ENCODE results near the gene PRKN.

The PRKN gene

GRCh38 chr6:162638931-162639574 is 88.5 kb downstream of the PRKN start:
- no peak overlapping the region for H3K4me3 ChIP-seq (replicated peaks; ENCODE audit: insufficient read depth, low read length)
- no peaks in the 10 kb centered on the region for H3K27me3 ChIP-seq (ENCODE audit: insufficient read depth, poor library complexity, severe bottlenecking)
- no peak overlapping the region for H3K27ac ChIP-seq (replicated peaks)
- TF ChIP-seq POLR2AphosphoS5 (IDR thresholded peaks at IDR 0.05; ENCODE audit: low read depth): no peak
- no peak for TF ChIP-seq CTCF (IDR thresholded peaks at IDR 0.05; ENCODE audit: insufficient read depth, low read length)
- no peak for TF ChIP-seq SPI1 (IDR thresholded peaks at IDR 0.05; ENCODE audit: borderline replicate concordance, low read depth)
- TF ChIP-seq REST (IDR thresholded peaks at IDR 0.05; ENCODE audit: insufficient replicate concordance, low read depth): no peak
- TF ChIP-seq GABPA (IDR thresholded peaks at IDR 0.05; ENCODE audit: low read depth): no peak
- DNase-seq (ENCODE audit: low read depth in 1 of 2, low spot score in 1 of 2): no peak

- Histone ChIP-seq H3K4me3 (replicated peaks; ENCODE audit: insufficient read depth, low read length) (no peak overlapping the region), H3K27ac (replicated peaks) (no peak overlapping the region), H3K27me3 (ENCODE audit: insufficient read depth, poor library complexity, severe bottlenecking) (no peaks in the 10 kb centered on the region)
- DNase-seq (ENCODE audit: low read depth in 1 of 2, low spot score in 1 of 2): no peak
- TF ChIP-seq SPI1 (IDR thresholded peaks at IDR 0.05; ENCODE audit: borderline replicate concordance, low read depth) (no peak), CTCF (IDR thresholded peaks at IDR 0.05; ENCODE audit: insufficient read depth, low read length) (no peak), REST (IDR thresholded peaks at IDR 0.05; ENCODE audit: insufficient replicate concordance, low read depth) (no peak), POLR2AphosphoS5 (IDR thresholded peaks at IDR 0.05; ENCODE audit: low read depth) (no peak), GABPA (IDR thresholded peaks at IDR 0.05; ENCODE audit: low read depth) (no peak)
Measured at GRCh38 chr6:162637317-162637716, 90.2 kb downstream of the PRKN start.

GRCh38 chr6:162636167-162636566 is 91.4 kb downstream of the PRKN start:
- Histone ChIP-seq H3K4me3 (replicated peaks; ENCODE audit: insufficient read depth, low read length) (no peak overlapping the region), H3K27ac (replicated peaks) (no peak overlapping the region), H3K27me3 (ENCODE audit: insufficient read depth, poor library complexity, severe bottlenecking) (no peaks in the 10 kb centered on the region)
- no peak for TF ChIP-seq SPI1 (IDR thresholded peaks at IDR 0.05; ENCODE audit: borderline replicate concordance, low read depth)
- no peak for TF ChIP-seq CTCF (IDR thresholded peaks at IDR 0.05; ENCODE audit: insufficient read depth, low read length)
- TF ChIP-seq REST (IDR thresholded peaks at IDR 0.05; ENCODE audit: insufficient replicate concordance, low read depth): no peak
- TF ChIP-seq POLR2AphosphoS5 (IDR thresholded peaks at IDR 0.05; ENCODE audit: low read depth): no peak
- TF ChIP-seq GABPA (IDR thresholded peaks at IDR 0.05; ENCODE audit: low read depth): no peak
- no peak for DNase-seq (ENCODE audit: low read depth in 1 of 2, low spot score in 1 of 2)
